K562 (cell line): ENCODE measurements around the gene SCRN3. TPM values are rescaled to one million over a fixed set of nuclear protein-coding genes. Genes with fewer than 3 reads are reported as not detected.

Experiments
- ATAC-seq: fragments of 200-7000 bp; cut with Tn5 transposase; 3 replicates; pipeline ENCODE4 v1.9.1; 2020; ENCODE audit warnings: moderate library complexity
- BruUV-seq: library from RNA; stranded (reverse); fragments of 400-500 nt; replicated peaks from 2 replicates; lab custom pipeline; 2021; lab: Mats Ljungman, UMichigan
- CTCF ChIA-PET: fragments of 300-600 bp; formaldehyde crosslinking; extraction: SDS; loops from one replicate; lab custom pipeline; 2021; ENCODE audit warnings: low intra/inter-chr PET ratio; lab: Yijun Ruan, JAX
- POLR2A ChIA-PET: fragments of 300-600, 350-650 bp; sonication (Branson Sonifier 250); formaldehyde crosslinking; extraction: SDS; loops from one replicate; lab custom pipeline; 2021; ENCODE audit warnings: antibody characterized with exemption, inconsistent platforms; lab: Yijun Ruan, JAX
- DNase-seq, 4 experiments: peaks; one replicate each; pipeline versions ENCODE4 v3.0.0 to v3.0.0-alpha.2; 2011 to 2018; ENCODE audit warnings: low spot score in 3 of 4, mixed read lengths in 3 of 4; ENCODE audit errors: extremely low read depth in 1 of 4
- FAIRE-seq: peaks from 2 replicates; lab custom pipeline; 2011; peaks lifted over from hg19 to GRCh38; lab: Jason Lieb, UNC
- H2AFZ ChIP-seq: 2 replicates; pipeline ENCODE4 v1.6.0; 2011; ENCODE audit warnings: low read depth, low read length, control low read depth, inconsistent platforms
- H3K27ac ChIP-seq: fragments of 200-600 bp; 3 replicates; pipeline ENCODE4 v1.8.0; 2011; ENCODE audit warnings: low read depth, mild to moderate bottlenecking, control low read depth, inconsistent platforms, low read length, moderate library complexity, mixed read lengths; ENCODE audit errors: extremely low read depth
- H3K27me3 ChIP-seq, 2 experiments: fragments of 300-600 bp in 1 of 2; 2 replicates in 1 of 2; 3 replicates in 1 of 2; pipeline versions ENCODE4 v1.6.0 to v1.8.0; 2011; ENCODE audit warnings: inconsistent platforms in 2 of 2, low read length in 2 of 2, mild to moderate bottlenecking in 1 of 2, mixed read lengths in 1 of 2, moderate library complexity in 1 of 2; ENCODE audit not compliant: control insufficient read depth in 2 of 2, insufficient read depth in 2 of 2
- H3K36me3 ChIP-seq: fragments of 300-600 bp; 3 replicates; pipeline ENCODE4 v1.8.0; 2011; ENCODE audit warnings: mild to moderate bottlenecking, low read length, inconsistent platforms; ENCODE audit not compliant: control insufficient read depth, insufficient read depth
- H3K4me1 ChIP-seq, 2 experiments: fragments of 200-600 bp in 1 of 2; replicated peaks in 1 of 2; 2 replicates in 1 of 2; 3 replicates in 1 of 2; pipeline versions ENCODE4 v1.5.1 to v1.8.0; 2011; ENCODE audit warnings: inconsistent platforms in 2 of 2, low read length in 2 of 2, mild to moderate bottlenecking in 1 of 2, mixed read lengths in 1 of 2, moderate library complexity in 1 of 2; ENCODE audit not compliant: control insufficient read depth in 2 of 2, insufficient read depth in 2 of 2
- H3K4me2 ChIP-seq: 2 replicates; pipeline ENCODE4 v1.6.1; 2011; ENCODE audit warnings: low read length, control low read depth, inconsistent platforms, mixed read lengths; ENCODE audit not compliant: insufficient read depth
- H3K4me3 ChIP-seq: fragments of 200-600 bp; sonication (generic), shearing (Covaris generic); 2 replicates; pipeline ENCODE4 v1.5.1; 2016; ENCODE audit warnings: control low read depth, inconsistent platforms
- H3K79me2 ChIP-seq: fragments of 200-600 bp; 3 replicates; pipeline ENCODE4 v1.8.0; 2011; ENCODE audit warnings: low read length, inconsistent platforms; ENCODE audit not compliant: control insufficient read depth, insufficient read depth
- H3K9ac ChIP-seq, 2 experiments: 2 replicates each; pipeline versions ENCODE4 v1.6.0 to v1.6.1; 2011; ENCODE audit warnings: low read depth in 2 of 2, low read length in 2 of 2, control low read depth in 1 of 2, inconsistent platforms in 1 of 2, mild to moderate bottlenecking in 1 of 2, mixed read lengths in 1 of 2; ENCODE audit not compliant: insufficient read depth in 1 of 2
- H3K9me1 ChIP-seq: one replicate; pipeline ENCODE4 v1.6.0; 2011; ENCODE audit warnings: inconsistent platforms, mild to moderate bottlenecking, low read length, moderate library complexity; ENCODE audit not compliant: control insufficient read depth, insufficient read depth
- H3K9me3 ChIP-seq: replicated peaks from 2 replicates; pipeline ENCODE4 v1.5.1; 2011; ENCODE audit warnings: low read depth, low read length, inconsistent platforms; ENCODE audit not compliant: control insufficient read depth, insufficient read depth
- H4K20me1 ChIP-seq: replicated peaks from 2 replicates; pipeline ENCODE4 v1.6.1; 2011; ENCODE audit warnings: low read length, inconsistent platforms, mixed read lengths; ENCODE audit not compliant: control insufficient read depth, insufficient read depth
- CTCF ChIP-seq, 3 experiments: IDR thresholded peaks in 2 of 3; conservative IDR thresholded peaks in 1 of 3; 2 replicates each; pipeline ENCODE4 v1.5.1; 2011 to 2012; ENCODE audit warnings: low read length in 3 of 3, mild to moderate bottlenecking in 3 of 3, control low read depth in 2 of 3, improper control_type of control experiment in 1 of 3, inconsistent platforms in 1 of 3, low read depth in 1 of 3, mixed read lengths in 1 of 3, moderate library complexity in 1 of 3; ENCODE audit not compliant: insufficient read depth in 2 of 3
- HMG20A ChIP-seq: fragments of 450-650 bp; formaldehyde crosslinking; conservative IDR thresholded peaks from 2 replicates; pipeline ENCODE4 v1.4.0; 2020; ENCODE audit warnings: mild to moderate bottlenecking, mixed read lengths
- L3MBTL2 ChIP-seq: fragments of 450-650 bp; IDR thresholded peaks from 2 replicates; pipeline ENCODE4 v1.6.1; 2016; ENCODE audit warnings: mild to moderate bottlenecking, moderate library complexity
- MCM7 ChIP-seq, 2 experiments: fragments of 450-650 bp; IDR thresholded peaks; 2 replicates each; pipeline ENCODE4 v1.6.1; 2016 to 2018
- NONO ChIP-seq, 2 experiments: fragments of 200-400 bp in 1 of 2; fragments of 450-650 bp in 1 of 2; formaldehyde crosslinking in 1 of 2; IDR thresholded peaks; 2 replicates each; pipeline ENCODE4 v1.6.1; 2017; ENCODE audit warnings: low read depth in 2 of 2, mild to moderate bottlenecking in 2 of 2, moderate library complexity in 2 of 2, low read length in 1 of 2
- RB1 ChIP-seq: fragments of 450-650 bp; IDR thresholded peaks from 2 replicates; pipeline ENCODE4 v1.6.1; 2017; ENCODE audit warnings: low read depth, mild to moderate bottlenecking
- RCOR1 ChIP-seq, 2 experiments: IDR thresholded peaks; 2 replicates each; pipeline ENCODE4 v1.6.1; 2012; ENCODE audit warnings: low read depth in 2 of 2, low read length in 2 of 2, borderline replicate concordance in 1 of 2, improper control_type of control experiment in 1 of 2
- RNF2 ChIP-seq: sonication (generic); IDR thresholded peaks from 2 replicates; pipeline ENCODE4 v1.6.1; 2016
- USF2 ChIP-seq: sonication (generic); formaldehyde crosslinking; IDR thresholded peaks from 2 replicates; pipeline ENCODE4 v1.5.0; 2020; ENCODE audit warnings: missing genetic modification reagents
- ZNF280A ChIP-seq: fragments of 450-650 bp; IDR thresholded peaks from 2 replicates; pipeline ENCODE4 v1.6.1; 2018; ENCODE audit warnings: mild to moderate bottlenecking, low read depth; ENCODE audit not compliant: partially characterized antibody
- ZNF584 ChIP-seq: fragments of 200-800 bp; sonication (Bioruptor generic); IDR thresholded peaks from 2 replicates; pipeline ENCODE4 v1.6.1; 2016; ENCODE audit warnings: low read depth, mild to moderate bottlenecking, missing genetic modification characterization, missing compliant biosample characterization
- WGBS: fragments of 100-300 bp; shearing (Covaris generic); methylation state at CpG from one replicate; pipeline ENCODE4 v1.1.6; 2016; ENCODE audit warnings: low coverage, mixed read lengths; ENCODE audit not compliant: insufficient coverage; ENCODE audit errors: missing lambda C conversion rate; 5-methylcytosine and 5-hydroxymethylcytosine counted together
- in situ Hi-C: fragments of 300-500 bp; cut with MboI; formaldehyde crosslinking; loops from 4 replicates; pipeline ENCODE4 v1.15.0; 2018; ENCODE audit warnings: inconsistent platforms, mixed read lengths
- intact Hi-C: fragments of 100-400 bp; cut with micrococcal nuclease; formaldehyde crosslinking; loops from 2 replicates; pipeline ENCODE4 v1.14.2; 2022
- polyA plus RNA-seq, 8 experiments: library from polyadenylated mRNA; depleted of rRNA in 4 of 8; stranded (reverse) in 5 of 8; unstranded in 3 of 8; fragments of >200 nt; fragmentation: Nextera tagmentation in 2 of 8; fragmentation: Illumina TruSeq in 1 of 8; extraction: Ambion mirVana in 2 of 8; extraction: Trizol in 1 of 8; gene quantifications; 2 replicates each; pipeline versions ENCODE4 v1.2.1 to v1.2.3, GENCODE V29; 2011 to 2014; ENCODE audit warnings: inconsistent platforms in 1 of 8, missing spikeins in 1 of 8
- total RNA-seq, 7 experiments: library from RNA; depleted of rRNA in 6 of 7; stranded (reverse); fragments of >200 nt in 6 of 7; fragmentation: Illumina TruSeq in 2 of 7; extraction: Trizol in 2 of 7; gene quantifications; 2 replicates each; pipeline versions ENCODE4 v1.2.1 to v1.2.3, GENCODE V29; 2011 to 2021; ENCODE audit warnings: low replicate concordance in 1 of 7
- TF ChIP-seq, protein P1 (sequence below): sonication (generic); formaldehyde crosslinking; IDR thresholded peaks from 2 replicates; pipeline ENCODE4 v1.8.1; 2023; ENCODE audit warnings: mild to moderate bottlenecking, missing genetic modification reagents
- TF ChIP-seq, protein P2 (sequence below): fragments of 450-650 bp; IDR thresholded peaks from one replicate; pipeline ENCODE4 v1.6.1; 2018; ENCODE audit warnings: mild to moderate bottlenecking, moderate library complexity; ENCODE audit not compliant: partially characterized antibody

The SCRN3 gene
- total and polyA plus RNA-seq, 9 of the 15 experiments (the other 6 are each of a cell fraction or from before 2014, with no cell fraction given) = 7.7 to 21.8 (median 20.0) TPM

GRCh38 chr2:174461221-174461620, 65.7 kb downstream of the SCRN3 start (continued):
- TF ChIP-seq, protein P1, sequence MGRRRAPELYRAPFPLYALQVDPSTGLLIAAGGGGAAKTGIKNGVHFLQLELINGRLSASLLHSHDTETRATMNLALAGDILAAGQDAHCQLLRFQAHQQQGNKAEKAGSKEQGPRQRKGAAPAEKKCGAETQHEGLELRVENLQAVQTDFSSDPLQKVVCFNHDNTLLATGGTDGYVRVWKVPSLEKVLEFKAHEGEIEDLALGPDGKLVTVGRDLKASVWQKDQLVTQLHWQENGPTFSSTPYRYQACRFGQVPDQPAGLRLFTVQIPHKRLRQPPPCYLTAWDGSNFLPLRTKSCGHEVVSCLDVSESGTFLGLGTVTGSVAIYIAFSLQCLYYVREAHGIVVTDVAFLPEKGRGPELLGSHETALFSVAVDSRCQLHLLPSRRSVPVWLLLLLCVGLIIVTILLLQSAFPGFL (CRISPR knock-in tag) = no peak
- no peak for TF ChIP-seq NONO (IDR thresholded peaks at IDR 0.05; ENCODE audit: low read depth in 2 of 2, low read length in 1 of 2)
- TF ChIP-seq, all 486 proteins: peak for 0

DNA sequence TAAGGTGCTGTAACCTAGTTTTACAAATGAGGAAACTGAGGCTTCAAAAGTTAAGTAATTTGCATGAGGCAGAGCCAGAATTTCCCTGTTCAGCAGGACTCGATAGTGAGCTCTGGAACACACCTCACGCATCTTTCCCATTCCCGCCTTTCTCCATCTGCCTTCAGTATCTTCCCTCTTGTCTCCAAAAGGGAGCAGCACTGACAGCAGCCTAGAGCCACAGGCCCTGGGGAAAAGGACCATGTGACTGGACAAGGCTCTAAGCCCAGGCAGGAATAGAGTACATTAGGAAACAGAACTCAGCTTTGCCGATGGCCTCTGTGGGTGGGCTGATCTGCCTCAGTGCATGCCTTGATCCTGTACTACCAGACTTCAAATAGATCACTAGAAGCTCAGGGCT, 69.8 kb downstream of the SCRN3 start:
- Histone ChIP-seq H3K4me3 (no peak overlapping the region), H2AFZ (no peak overlapping the region), H3K9ac (no peak overlapping the region), H3K36me3 (no peaks in the 10 kb centered on the region), H3K9me1 (no peaks in the 10 kb centered on the region), H3K9me3 (no peaks in the 10 kb centered on the region), H3K4me1 (no peaks in the 10 kb centered on the region), H4K20me1 (no peaks in the 10 kb centered on the region), H3K27ac (no peak overlapping the region), H3K4me2 (no peak overlapping the region), H3K79me2 (no peaks in the 10 kb centered on the region), H3K27me3 (peaks cover 8 to 9% of the 10 kb centered on the region in 2 experiments)
- peak; percentile 61 for FAIRE-seq
- no TSS peak for BruUV-seq
- ChIA-PET POLR2A (interaction anchor here (0.6 to 1.1 kb wide), 2 partner anchors 13 to 594 kb away, joined by 3 read pairs; no protein-coding TSS in a partner anchor), CTCF (interaction anchor here (1.6 kb wide), 1 partner anchor 57 kb away, joined by 8 read pairs; no protein-coding TSS in a partner anchor)
- WGBS = 0% methylated on average over 4 of the region's 4 CpGs
- peak; percentile 67 for ATAC-seq
- in situ Hi-C loops (loop anchor here (10.0 kb wide), 1 partner anchor 229 kb away; no protein-coding TSS in a partner anchor), intact Hi-C loops (loop anchor here (10.0 kb wide), 1 partner anchor 519 kb away; no protein-coding TSS in a partner anchor)
- DNase-seq = peak in 2 of 4 experiments; percentile 14 to 15
- TF ChIP-seq RNF2 = no peak
- no peak for TF ChIP-seq HMG20A
- TF ChIP-seq RCOR1 (IDR thresholded peaks at IDR 0.05; ENCODE audit: borderline replicate concordance in 1 of 2, low read depth in 2 of 2, low read length in 2 of 2) = 0 out of 4 replicates have a peak, but pooled peaks of 1 of the 2 experiments have one; percentile 15
- TF ChIP-seq ZNF584 = no peak
- peak; percentile 24; the same call in 1 of the 2 replicates for TF ChIP-seq RB1
- TF ChIP-seq, protein P2, sequence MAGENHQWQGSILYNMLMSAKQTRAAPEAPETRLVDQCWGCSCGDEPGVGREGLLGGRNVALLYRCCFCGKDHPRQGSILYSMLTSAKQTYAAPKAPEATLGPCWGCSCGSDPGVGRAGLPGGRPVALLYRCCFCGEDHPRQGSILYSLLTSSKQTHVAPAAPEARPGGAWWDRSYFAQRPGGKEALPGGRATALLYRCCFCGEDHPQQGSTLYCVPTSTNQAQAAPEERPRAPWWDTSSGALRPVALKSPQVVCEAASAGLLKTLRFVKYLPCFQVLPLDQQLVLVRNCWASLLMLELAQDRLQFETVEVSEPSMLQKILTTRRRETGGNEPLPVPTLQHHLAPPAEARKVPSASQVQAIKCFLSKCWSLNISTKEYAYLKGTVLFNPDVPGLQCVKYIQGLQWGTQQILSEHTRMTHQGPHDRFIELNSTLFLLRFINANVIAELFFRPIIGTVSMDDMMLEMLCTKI = no peak
- TF ChIP-seq MCM7 (IDR thresholded peaks at IDR 0.05) = no peak
- no peak for TF ChIP-seq ZNF280A
- TF ChIP-seq L3MBTL2 = peak; percentile 57
- peak; percentile 56 for TF ChIP-seq USF2 (CRISPR knock-in tag)
- peak; percentile 12 to 32 (median 15); a peak in 1 of 6 replicates for TF ChIP-seq CTCF (IDR thresholded peaks at IDR 0.05 in 2 of 3, conservative IDR thresholded peaks at IDR 0.05 in 1 of 3; ENCODE audit: insufficient read depth in 2 of 3, low read depth in 1 of 3, low read length in 3 of 3)
